Esophagus squamous epithelium (tissue), 4 donors: ENCODE results near the gene SREBF2.

ENCODE experiments used
- POLR2A ChIP-seq, 4 donors: fragments of 450-650 bp; IDR thresholded peaks; one replicate each; pipeline ENCODE4 v1.6.1; 2017; ENCODE audit warnings: antibody characterized with exemption in 4 of 4, mild to moderate bottlenecking in 4 of 4, moderate library complexity in 3 of 4
- TF ChIP-seq, protein P1 (sequence below), 6 experiments: fragments of 450-650 bp in 4 of 6; fragments of 200-600 bp in 2 of 6; sonication (generic) in 2 of 6; IDR thresholded peaks; one replicate each; pipeline ENCODE4 v1.5.1; 2016 to 2019; ENCODE audit warnings: antibody characterized with exemption in 6 of 6, mild to moderate bottlenecking in 4 of 6, moderate library complexity in 4 of 6

DNA sequence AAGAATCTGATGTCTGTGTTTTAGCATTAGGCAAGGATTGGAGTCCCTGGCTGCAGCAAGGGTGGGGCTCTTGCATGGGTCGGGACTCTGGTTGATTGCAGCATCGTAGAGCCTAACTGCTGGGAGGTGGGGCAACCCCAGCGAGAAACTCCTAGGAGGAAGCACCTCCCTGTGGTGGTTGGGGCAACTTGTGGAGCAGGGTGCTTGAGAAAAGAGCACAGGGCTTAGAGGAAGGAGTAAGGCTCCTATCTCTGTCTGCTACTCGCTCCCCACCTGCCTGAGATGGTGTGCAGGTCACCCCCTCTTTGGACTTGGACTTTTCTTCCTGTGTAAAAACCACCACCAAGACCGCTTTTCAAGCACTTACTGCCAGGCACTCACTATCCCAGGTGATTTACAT is 15.6 kb downstream of the SREBF2 start:
- TF ChIP-seq POLR2A (IDR thresholded peaks at IDR 0.05), result no peak
- TF ChIP-seq, protein P1, sequence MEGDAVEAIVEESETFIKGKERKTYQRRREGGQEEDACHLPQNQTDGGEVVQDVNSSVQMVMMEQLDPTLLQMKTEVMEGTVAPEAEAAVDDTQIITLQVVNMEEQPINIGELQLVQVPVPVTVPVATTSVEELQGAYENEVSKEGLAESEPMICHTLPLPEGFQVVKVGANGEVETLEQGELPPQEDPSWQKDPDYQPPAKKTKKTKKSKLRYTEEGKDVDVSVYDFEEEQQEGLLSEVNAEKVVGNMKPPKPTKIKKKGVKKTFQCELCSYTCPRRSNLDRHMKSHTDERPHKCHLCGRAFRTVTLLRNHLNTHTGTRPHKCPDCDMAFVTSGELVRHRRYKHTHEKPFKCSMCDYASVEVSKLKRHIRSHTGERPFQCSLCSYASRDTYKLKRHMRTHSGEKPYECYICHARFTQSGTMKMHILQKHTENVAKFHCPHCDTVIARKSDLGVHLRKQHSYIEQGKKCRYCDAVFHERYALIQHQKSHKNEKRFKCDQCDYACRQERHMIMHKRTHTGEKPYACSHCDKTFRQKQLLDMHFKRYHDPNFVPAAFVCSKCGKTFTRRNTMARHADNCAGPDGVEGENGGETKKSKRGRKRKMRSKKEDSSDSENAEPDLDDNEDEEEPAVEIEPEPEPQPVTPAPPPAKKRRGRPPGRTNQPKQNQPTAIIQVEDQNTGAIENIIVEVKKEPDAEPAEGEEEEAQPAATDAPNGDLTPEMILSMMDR (IDR thresholded peaks at IDR 0.05), result peak in 4 of 6 experiments; percentile 39 to 59 (median 51)
